C4-2B (cell line): ENCODE data around the gene BSG.

ENCODE experiments used
- CTCF ChIP-seq: fragments of 450-650 bp; conservative IDR thresholded peaks from 2 replicates; pipeline ENCODE4 v1.5.1; 2017; ENCODE audit warnings: mild to moderate bottlenecking
- ZFX ChIP-seq: fragments of 450-650 bp; IDR thresholded peaks from 2 replicates; pipeline ENCODE4 v1.6.1; 2017

- TF ChIP-seq CTCF (no peak), ZFX (no peak)
Observed at GRCh38 chr19:525029-525428, 47.4 kb upstream of the BSG start.
